ENCODE measurements around the gene MAP3K21. TPM values are rescaled to one million over a fixed set of nuclear protein-coding genes. Genes with fewer than 3 reads are reported as not detected.
A peak's percentile ranks its signal among the peaks of the same experiment; 100 is the strongest.

Gene MAP3K21
- total and polyA plus RNA-seq, 8 donors = 4.8 to 58.5 (median 16.1) TPM

DNA sequence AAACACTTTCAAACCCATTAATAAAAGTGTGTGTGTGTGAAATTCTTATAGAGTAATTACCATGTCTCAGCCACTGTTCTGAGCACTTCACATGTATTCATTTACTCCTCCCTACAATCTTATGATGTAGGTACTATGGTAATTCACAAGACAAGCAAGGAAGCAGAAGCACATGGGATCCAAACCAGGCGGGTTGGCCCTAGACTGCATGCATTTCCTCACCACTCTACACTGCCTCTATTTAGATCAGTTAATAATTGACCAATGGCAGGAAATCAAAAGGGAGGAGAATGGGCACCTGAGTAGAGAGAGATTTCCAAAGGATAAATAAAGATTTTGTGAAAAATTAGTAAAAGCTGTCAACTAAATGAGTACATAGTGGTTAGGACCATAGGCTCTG is 15.7 kb downstream of the MAP3K21 start:
- 25 to 54% (median 31%) methylated on average over 1 of the region's 1 CpG for WGBS, 5 donors
- H3K4me1 ChIP-seq = peaks cover 0 to 31% (median 10%) of the 10 kb centered on the region in 4 donors
- H3K27ac ChIP-seq = peak overlapping the region in 3 of 5 donors; percentile 10 to 36 (median 25)
- intact Hi-C loops (cut with DNase I; ENCODE audit: low total_unique reads) = no loop called here
- peak in 1 of 3 donors; percentile 22 for TF ChIP-seq POLR2AphosphoS5 (IDR thresholded peaks at IDR 0.05)
- TF ChIP-seq EP300 (IDR thresholded peaks at IDR 0.05) = no peak
- no peaks in the 10 kb centered on the region for H3K27me3 ChIP-seq
- DNase-seq = peak; percentile 38 to 61
- H3K36me3 ChIP-seq = peaks cover 0 to 6% (median 0%) of the 10 kb centered on the region in 4 donors
- H3K4me3 ChIP-seq = no peak overlapping the region
- no peaks in the 10 kb centered on the region for H3K9me3 ChIP-seq

- 70 to 75% (median 73%) methylated on average over 5 of the region's 5 CpGs for WGBS, 5 donors
- no peak overlapping the region for H3K27ac ChIP-seq
- no peak overlapping the region for H3K4me3 ChIP-seq
- no peak for TF ChIP-seq EP300 (IDR thresholded peaks at IDR 0.05)
- TF ChIP-seq CTCF (IDR thresholded peaks at IDR 0.05) = no peak
- TF ChIP-seq POLR2A (IDR thresholded peaks at IDR 0.05) = no peak
- TF ChIP-seq POLR2AphosphoS5 (IDR thresholded peaks at IDR 0.05) = no peak
- H3K4me1 ChIP-seq = peaks cover 0 to 15% (median 6%) of the 10 kb centered on the region in 4 donors
- intact Hi-C loops (cut with DNase I; ENCODE audit: low total_unique reads) = no loop called here
- H3K36me3 ChIP-seq = peaks cover 0 to 6% (median 0%) of the 10 kb centered on the region in 4 donors
- no peak for DNase-seq
- no peaks in the 10 kb centered on the region for H3K9me3 ChIP-seq
- H3K27me3 ChIP-seq = no peaks in the 10 kb centered on the region
Observed at GRCh38 chr1:233347338-233347737, 19.8 kb downstream of the MAP3K21 start.

- peaks cover 0 to 6% (median 0%) of the 10 kb centered on the region in 4 donors for H3K36me3 ChIP-seq
- H3K4me1 ChIP-seq = no peaks in the 10 kb centered on the region
- H3K27ac ChIP-seq = no peak overlapping the region
- no peaks in the 10 kb centered on the region for H3K27me3 ChIP-seq
- intact Hi-C loops (cut with DNase I; ENCODE audit: low total_unique reads) = no loop called here
- H3K9me3 ChIP-seq = no peaks in the 10 kb centered on the region
- TF ChIP-seq POLR2AphosphoS5 (IDR thresholded peaks at IDR 0.05) (no peak), POLR2A (IDR thresholded peaks at IDR 0.05) (no peak), CTCF (IDR thresholded peaks at IDR 0.05) (no peak), EP300 (IDR thresholded peaks at IDR 0.05) (no peak)
- WGBS, 5 donors = 84 to 98% (median 92%) methylated on average over 5 of the region's 5 CpGs
- H3K4me3 ChIP-seq = no peak overlapping the region
- no peak for DNase-seq
Observed at GRCh38 chr1:233349137-233349536, 21.6 kb downstream of the MAP3K21 start.

DNA sequence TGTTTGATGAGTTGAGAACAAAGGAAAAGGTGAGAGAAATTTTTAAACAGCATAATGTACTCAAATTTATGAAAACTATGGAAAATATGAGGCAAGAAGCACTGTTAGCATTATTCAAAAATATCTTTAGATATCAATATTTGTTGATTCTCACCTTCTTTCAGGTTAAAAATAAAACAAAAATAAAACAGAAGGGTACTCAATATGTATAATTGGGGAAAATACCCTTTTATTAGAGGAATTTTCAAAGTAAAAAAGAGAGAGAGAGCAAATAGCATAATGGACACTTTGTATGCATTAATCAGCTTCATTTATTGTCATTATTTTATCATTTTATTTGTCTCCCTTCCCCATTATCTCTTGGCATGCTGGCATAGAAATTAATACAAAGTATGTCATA is 27.5 kb downstream of the MAP3K21 start:
- no peak for DNase-seq
- no peaks in the 10 kb centered on the region for H3K9me3 ChIP-seq
- H3K27ac ChIP-seq = no peak overlapping the region
- H3K4me1 ChIP-seq = peaks cover 0 to 12% (median 1%) of the 10 kb centered on the region in 4 donors
- H3K36me3 ChIP-seq = peaks cover 0 to 11% (median 2%) of the 10 kb centered on the region in 4 donors
- no peak for TF ChIP-seq POLR2AphosphoS5 (IDR thresholded peaks at IDR 0.05)
- no peak for TF ChIP-seq EP300 (IDR thresholded peaks at IDR 0.05)
- TF ChIP-seq POLR2A (IDR thresholded peaks at IDR 0.05) = no peak
- TF ChIP-seq CTCF (IDR thresholded peaks at IDR 0.05) = no peak
- no peak overlapping the region for H3K4me3 ChIP-seq
- intact Hi-C loops (cut with DNase I; ENCODE audit: low total_unique reads) = no loop called here
- no peaks in the 10 kb centered on the region for H3K27me3 ChIP-seq

- 64 to 74% (median 70%) methylated on average over 8 of the region's 8 CpGs for WGBS, 5 donors
- TF ChIP-seq POLR2A (IDR thresholded peaks at IDR 0.05) (no peak), EP300 (IDR thresholded peaks at IDR 0.05) (no peak), POLR2AphosphoS5 (IDR thresholded peaks at IDR 0.05) (no peak), CTCF (IDR thresholded peaks at IDR 0.05) (no peak)
Observed at GRCh38 chr1:233355841-233356704, 28.5 kb downstream of the MAP3K21 start.

More at GRCh38 chr1:233355841-233356704, 28.5 kb downstream of the MAP3K21 start:
- H3K27me3 ChIP-seq = no peaks in the 10 kb centered on the region
- no peak for DNase-seq
- H3K36me3 ChIP-seq = peaks cover 0 to 11% (median 2%) of the 10 kb centered on the region in 4 donors
- H3K4me3 ChIP-seq = no peak overlapping the region
- H3K4me1 ChIP-seq = peaks cover 0 to 23% (median 10%) of the 10 kb centered on the region in 4 donors
- intact Hi-C loops (cut with DNase I; ENCODE audit: low total_unique reads) = no loop called here
- no peak overlapping the region for H3K27ac ChIP-seq
- H3K9me3 ChIP-seq = no peaks in the 10 kb centered on the region

All from stomach (tissue), 9 donors.